ENCODE data around the gene ZNF441.
A peak's percentile ranks its signal among the peaks of the same experiment; 100 is the strongest.
"Not testable (repeated sequence)": the region's sequence is repeated elsewhere in the genome, so short reads cannot be mapped to it uniquely, and the experiment has no call there.

Gene ZNF441

DNA sequence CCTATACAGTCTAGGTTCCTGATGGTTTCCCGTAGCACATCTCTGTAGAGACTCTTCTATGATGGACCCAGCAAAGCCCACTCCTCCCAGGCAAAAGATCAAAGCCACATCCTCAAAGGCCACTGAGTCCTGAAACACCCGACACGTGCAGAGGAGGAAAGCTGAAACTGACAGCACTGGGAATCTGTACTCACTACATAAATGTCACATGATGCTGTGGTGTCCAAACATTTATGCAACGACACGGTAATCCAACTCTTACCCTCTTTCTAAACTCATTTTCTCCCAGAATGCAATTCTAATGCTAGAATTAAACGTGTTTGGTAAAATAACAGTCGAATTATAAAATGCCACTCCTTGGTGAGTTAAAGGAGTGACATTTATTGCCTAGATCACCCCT lies 7.0 kb upstream of the ZNF441 start:
- TF ChIP-seq, protein P1, sequence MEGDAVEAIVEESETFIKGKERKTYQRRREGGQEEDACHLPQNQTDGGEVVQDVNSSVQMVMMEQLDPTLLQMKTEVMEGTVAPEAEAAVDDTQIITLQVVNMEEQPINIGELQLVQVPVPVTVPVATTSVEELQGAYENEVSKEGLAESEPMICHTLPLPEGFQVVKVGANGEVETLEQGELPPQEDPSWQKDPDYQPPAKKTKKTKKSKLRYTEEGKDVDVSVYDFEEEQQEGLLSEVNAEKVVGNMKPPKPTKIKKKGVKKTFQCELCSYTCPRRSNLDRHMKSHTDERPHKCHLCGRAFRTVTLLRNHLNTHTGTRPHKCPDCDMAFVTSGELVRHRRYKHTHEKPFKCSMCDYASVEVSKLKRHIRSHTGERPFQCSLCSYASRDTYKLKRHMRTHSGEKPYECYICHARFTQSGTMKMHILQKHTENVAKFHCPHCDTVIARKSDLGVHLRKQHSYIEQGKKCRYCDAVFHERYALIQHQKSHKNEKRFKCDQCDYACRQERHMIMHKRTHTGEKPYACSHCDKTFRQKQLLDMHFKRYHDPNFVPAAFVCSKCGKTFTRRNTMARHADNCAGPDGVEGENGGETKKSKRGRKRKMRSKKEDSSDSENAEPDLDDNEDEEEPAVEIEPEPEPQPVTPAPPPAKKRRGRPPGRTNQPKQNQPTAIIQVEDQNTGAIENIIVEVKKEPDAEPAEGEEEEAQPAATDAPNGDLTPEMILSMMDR (conservative IDR thresholded peaks at IDR 0.05): no peak
- H3K27ac ChIP-seq: no peak overlapping the region

DNA sequence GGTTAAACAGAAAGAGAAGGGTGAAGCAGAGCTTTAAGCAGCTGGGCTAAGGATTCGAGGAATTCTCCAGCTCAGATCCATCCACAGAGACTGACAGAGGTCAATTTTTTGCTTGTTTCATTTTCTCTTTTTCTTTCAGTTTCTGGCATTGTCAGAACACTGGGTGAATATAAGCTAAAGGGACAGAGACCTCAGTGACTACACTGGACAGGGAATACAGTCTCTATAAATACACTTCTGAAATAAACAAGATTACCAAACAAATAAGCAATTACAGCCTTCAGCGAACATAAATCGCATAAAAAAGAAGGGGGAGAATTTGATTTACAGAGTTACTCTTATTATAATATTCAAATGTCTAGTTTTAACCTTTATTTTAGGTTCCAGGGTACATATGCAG lies 3.7 kb upstream of the ZNF441 start:
- TF ChIP-seq, protein P1 (conservative IDR thresholded peaks at IDR 0.05): no peak
- H3K27ac ChIP-seq: no peak overlapping the region

DNA sequence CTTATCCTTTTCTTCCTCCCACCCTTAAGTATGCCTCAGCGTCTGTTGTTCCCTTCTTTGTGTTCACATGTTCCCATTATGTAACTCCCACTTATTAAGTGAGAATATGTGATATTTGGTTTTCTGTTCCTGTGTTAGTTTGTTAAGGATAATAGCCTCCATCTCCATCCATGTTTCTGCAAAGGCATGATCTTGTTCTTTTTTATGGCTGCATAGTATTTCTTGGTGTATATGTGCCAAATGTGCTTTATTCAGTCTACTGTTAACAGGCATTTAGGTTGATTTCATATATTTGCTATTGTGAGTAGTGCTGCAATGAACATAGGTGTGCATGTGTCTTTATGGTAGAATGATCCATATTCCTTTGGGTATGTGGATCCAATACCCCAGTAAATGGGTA lies 3.2 kb upstream of the ZNF441 start:
- TF ChIP-seq, protein P1 (conservative IDR thresholded peaks at IDR 0.05): no peak
- no peak overlapping the region for H3K27ac ChIP-seq

DNA sequence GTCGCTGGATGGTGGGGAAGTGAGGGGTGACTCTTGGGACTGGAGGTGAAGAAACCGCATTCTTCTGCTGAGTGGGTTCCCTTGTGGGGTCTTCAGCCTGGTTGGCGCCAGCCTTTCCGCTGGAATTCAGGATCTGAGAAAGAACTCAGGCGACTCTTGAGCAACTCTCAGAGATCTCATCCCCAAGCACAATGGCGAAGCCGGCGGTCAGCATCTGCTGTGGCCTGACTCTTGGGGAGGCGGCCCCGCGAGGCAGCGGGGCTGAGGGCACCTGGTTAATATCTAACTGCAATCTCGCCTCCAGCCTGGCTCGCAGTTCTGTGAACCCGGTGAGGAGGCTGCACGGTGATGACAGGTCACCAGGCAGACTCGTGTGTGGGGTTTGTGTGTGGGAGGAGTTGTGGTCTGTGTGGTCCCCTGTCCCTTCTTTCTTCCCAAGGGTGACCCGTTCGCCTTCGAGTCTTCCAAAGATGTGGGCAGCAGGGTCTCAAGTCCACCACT lies 883 bp downstream of the ZNF441 start:
- peak overlapping the region; percentile 90 for H3K27ac ChIP-seq
- TF ChIP-seq, protein P1 (conservative IDR thresholded peaks at IDR 0.05): no peak

DNA sequence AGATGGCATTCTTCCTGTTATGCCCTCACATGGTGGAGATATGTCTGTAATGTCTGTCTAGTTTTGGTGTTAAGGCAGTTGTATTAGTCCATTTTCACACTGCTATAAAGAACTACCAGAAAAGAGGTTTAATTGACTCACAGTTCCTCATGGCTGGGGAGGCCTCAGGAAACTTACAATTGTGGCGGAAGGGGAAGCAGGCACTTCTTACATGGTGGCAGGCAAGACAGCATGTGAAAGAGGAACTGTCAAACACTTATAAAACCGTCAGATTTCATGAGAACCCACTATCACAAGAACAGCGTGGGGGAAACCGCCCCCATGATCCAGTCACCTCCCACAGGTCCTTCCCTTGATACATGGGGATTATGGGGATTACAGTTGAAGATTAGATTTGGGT lies 3.2 kb downstream of the ZNF441 start:
- TF ChIP-seq, protein P1 (conservative IDR thresholded peaks at IDR 0.05): no peak
- H3K27ac ChIP-seq: no peak overlapping the region

DNA sequence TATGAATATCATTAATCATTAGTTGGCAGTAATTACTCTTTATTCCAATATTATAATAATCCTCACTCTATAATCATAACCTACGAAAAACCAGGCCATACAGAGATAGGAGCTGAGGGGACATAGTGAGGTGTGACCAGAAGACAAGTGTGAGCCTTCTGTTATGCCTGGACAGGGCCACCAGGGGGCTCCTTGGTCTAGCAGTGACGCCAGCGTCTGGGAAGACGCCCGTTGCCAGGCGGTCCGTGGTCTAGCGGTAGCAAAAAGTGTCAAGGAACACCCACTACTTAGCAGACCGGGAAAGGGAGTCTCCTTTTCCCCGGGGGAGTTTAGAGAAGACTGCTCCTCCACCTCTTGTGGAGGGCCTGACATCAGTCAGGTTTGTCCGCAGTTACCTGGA lies 4.7 kb downstream of the ZNF441 start:
- TF ChIP-seq, protein P1 (conservative IDR thresholded peaks at IDR 0.05): 0 out of 2 replicates have a peak, but pooled peaks have one; percentile 6
- not testable (repeated sequence) for H3K27ac ChIP-seq

DNA sequence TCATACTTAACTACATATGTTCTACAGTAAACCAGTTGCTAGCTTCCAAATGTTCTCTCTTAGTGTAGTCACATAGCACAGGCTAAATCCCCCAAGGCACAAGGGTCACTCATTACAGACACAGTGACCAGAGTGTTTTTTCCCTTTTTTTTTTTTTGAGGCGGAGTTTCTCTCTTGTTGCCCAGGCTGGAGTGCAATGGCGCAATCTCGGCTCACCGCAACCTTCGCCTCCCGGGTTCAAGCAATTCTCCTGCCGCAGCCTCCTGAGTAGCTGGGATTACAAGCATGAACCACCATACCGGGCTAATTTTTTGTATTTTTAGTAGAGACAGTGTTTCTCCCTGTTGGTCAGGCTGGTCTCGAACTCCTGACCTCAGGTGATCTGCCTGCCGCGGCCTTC lies 9.9 kb downstream of the ZNF441 start:
- H3K27ac ChIP-seq: not testable (repeated sequence)

DNA sequence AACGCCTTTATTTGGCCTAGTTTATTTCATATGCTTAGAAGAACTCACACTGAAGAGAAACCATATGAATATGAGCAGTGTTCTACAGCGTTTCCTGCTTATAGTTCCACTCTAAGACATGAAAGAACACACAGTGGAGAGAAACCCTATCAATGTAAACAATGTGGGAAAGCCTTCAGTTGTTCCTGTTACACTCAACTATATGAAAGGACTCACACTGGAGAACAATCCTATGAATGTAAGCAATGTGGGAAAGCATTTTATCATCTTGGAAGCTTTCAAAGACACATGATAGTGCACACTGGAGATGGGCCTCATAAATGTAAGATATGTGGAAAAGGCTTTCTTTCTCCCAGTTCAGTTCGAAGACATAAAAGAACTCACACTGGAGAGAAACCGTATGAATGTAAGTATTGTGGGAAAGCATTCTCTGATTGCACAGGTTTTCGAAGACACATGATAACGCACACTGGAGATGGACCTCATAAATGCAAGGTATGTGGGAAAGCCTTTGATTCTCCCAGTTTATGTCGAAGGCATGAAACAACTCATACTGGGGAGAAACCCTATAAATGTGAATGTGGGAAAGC lies 13.7 kb downstream of the ZNF441 start:
- no peak overlapping the region for H3K27ac ChIP-seq
- TF ChIP-seq, protein P1 (conservative IDR thresholded peaks at IDR 0.05): no peak

Measured in VCaP (cell line).